KMS-11 (cell line): ENCODE data around the gene FCF1.

Experiments
- H2AFZ ChIP-seq: fragments of 200-600 bp; sonication (generic); 2 replicates; pipeline ENCODE4 v1.6.1; 2016; ENCODE audit warnings: antibody characterized with exemption, mixed run types, low read depth
- H3K27ac ChIP-seq: fragments of 200-600 bp; sonication (generic); 2 replicates; pipeline ENCODE4 v1.6.1; 2016; ENCODE audit warnings: mild to moderate bottlenecking, mixed run types
- H3K27me3 ChIP-seq: fragments of 200-600 bp; sonication (generic); 2 replicates; pipeline ENCODE4 v1.6.1; 2017; ENCODE audit warnings: mild to moderate bottlenecking, low read depth, mixed run types, moderate library complexity; ENCODE audit not compliant: insufficient read depth
- H3K36me3 ChIP-seq: fragments of 200-600 bp; sonication (generic); 2 replicates; pipeline ENCODE4 v1.6.1; 2017; ENCODE audit warnings: mild to moderate bottlenecking, mixed run types; ENCODE audit not compliant: insufficient read depth
- H3K4me1 ChIP-seq: fragments of 200-600 bp; sonication (generic); 2 replicates; pipeline ENCODE4 v1.6.1; 2016; ENCODE audit warnings: mild to moderate bottlenecking, low read depth, mixed run types; ENCODE audit not compliant: poor library complexity, severe bottlenecking
- H3K4me2 ChIP-seq: fragments of 200-600 bp; sonication (generic); 2 replicates; pipeline ENCODE4 v1.7.0; 2016; ENCODE audit warnings: mild to moderate bottlenecking, mixed run types
- H3K4me3 ChIP-seq: fragments of 200-600 bp; sonication (generic); IDR thresholded peaks from 2 replicates; pipeline ENCODE4 v1.6.1; 2017; ENCODE audit warnings: low read depth, low read length, mixed read lengths; ENCODE audit not compliant: insufficient read depth
- H3K79me2 ChIP-seq: fragments of 200-600 bp; sonication (generic); 2 replicates; pipeline ENCODE4 v1.6.1; 2016; ENCODE audit warnings: low read depth, mixed run types; ENCODE audit not compliant: insufficient read depth
- H3K9ac ChIP-seq: fragments of 200-600 bp; sonication (generic); 2 replicates; pipeline ENCODE4 v1.6.1; 2016; ENCODE audit warnings: mild to moderate bottlenecking, mixed run types
- H4K20me1 ChIP-seq: fragments of 200-600 bp; sonication (generic); 2 replicates; pipeline ENCODE4 v1.6.1; 2016; ENCODE audit warnings: mild to moderate bottlenecking, mixed run types; ENCODE audit not compliant: insufficient read depth
- CTCF ChIP-seq: fragments of 200-600 bp; sonication (generic); conservative IDR thresholded peaks from 2 replicates; pipeline ENCODE4 v1.6.1; 2017; ENCODE audit warnings: low read depth, mild to moderate bottlenecking, antibody characterized with exemption, low read length, moderate library complexity, mixed read lengths

FCF1 gene

GRCh38 chr14:74785056-74785613, 72.2 kb downstream of the FCF1 start:
- no peaks in the 10 kb centered on the region for H3K36me3 ChIP-seq
- H3K4me2 ChIP-seq = no peak overlapping the region
- H3K27me3 ChIP-seq = no peaks in the 10 kb centered on the region
- H4K20me1 ChIP-seq = no peaks in the 10 kb centered on the region
- no peak overlapping the region for H3K9ac ChIP-seq
- H2AFZ ChIP-seq = no peak overlapping the region
- H3K27ac ChIP-seq = no peak overlapping the region
- no peak for TF ChIP-seq CTCF
- H3K79me2 ChIP-seq = no peaks in the 10 kb centered on the region
- H3K4me1 ChIP-seq = no peaks in the 10 kb centered on the region
- H3K4me3 ChIP-seq = no peak overlapping the region

GRCh38 chr14:74786796-74787315, 73.9 kb downstream of the FCF1 start:
- no peaks in the 10 kb centered on the region for H3K27me3 ChIP-seq
- no peak overlapping the region for H3K9ac ChIP-seq
- TF ChIP-seq CTCF = no peak
- no peak overlapping the region for H3K4me2 ChIP-seq
- H3K27ac ChIP-seq = no peak overlapping the region
- no peak overlapping the region for H2AFZ ChIP-seq
- H3K36me3 ChIP-seq = no peaks in the 10 kb centered on the region
- H3K4me1 ChIP-seq = no peaks in the 10 kb centered on the region
- H3K79me2 ChIP-seq = no peaks in the 10 kb centered on the region
- H4K20me1 ChIP-seq = no peaks in the 10 kb centered on the region
- H3K4me3 ChIP-seq = no peak overlapping the region
